ENCODE results near the gene APIP. TPM values are rescaled to one million over a fixed set of nuclear protein-coding genes. Genes with fewer than 3 reads are reported as not detected.

The APIP gene
- total and polyA plus RNA-seq, 8 donors, result 7.6 to 42.9 (median 31.0) TPM

GRCh38 chr11:34857463-34857862, 58.7 kb downstream of the APIP start:
- Histone ChIP-seq H3K36me3 (no peaks in the 10 kb centered on the region), H3K27ac (no peak overlapping the region), H3K9me3 (no peaks in the 10 kb centered on the region), H3K4me3 (no peak overlapping the region), H3K27me3 (no peaks in the 10 kb centered on the region), H3K4me1 (peaks cover 4 to 32% (median 10%) of the 10 kb centered on the region in 4 donors)
- TF ChIP-seq POLR2A (IDR thresholded peaks at IDR 0.05) (no peak), EP300 (IDR thresholded peaks at IDR 0.05) (no peak), POLR2AphosphoS5 (IDR thresholded peaks at IDR 0.05) (no peak), CTCF (IDR thresholded peaks at IDR 0.05) (no peak)
- DNase-seq, result no peak
- intact Hi-C loops (cut with DNase I; ENCODE audit: low total_unique reads), result no loop called here
- 46 to 97% (median 86%) methylated on average over 2 of the region's 2 CpGs for WGBS, 5 donors

- Histone ChIP-seq H3K4me1 (peaks cover 4 to 32% (median 10%) of the 10 kb centered on the region in 4 donors), H3K36me3 (no peaks in the 10 kb centered on the region), H3K9me3 (no peaks in the 10 kb centered on the region), H3K27me3 (no peaks in the 10 kb centered on the region), H3K27ac (peak overlapping the region in 1 of 5 donors; percentile 81), H3K4me3 (no peak overlapping the region)
- TF ChIP-seq POLR2A (IDR thresholded peaks at IDR 0.05) (no peak), EP300 (IDR thresholded peaks at IDR 0.05) (no peak), POLR2AphosphoS5 (IDR thresholded peaks at IDR 0.05) (no peak), CTCF (IDR thresholded peaks at IDR 0.05) (no peak)
- intact Hi-C loops (cut with DNase I; ENCODE audit: low total_unique reads), result no loop called here
- WGBS, 5 donors, result 26 to 58% (median 47%) methylated on average over 1 of the region's 1 CpG
- DNase-seq, result peak in 1 of 2 donors; percentile 18
Observed at GRCh38 chr11:34856251-34856650, 59.9 kb downstream of the APIP start.

- TF ChIP-seq EP300 (IDR thresholded peaks at IDR 0.05), result no peak
- peak in 1 of 4 donors; percentile 16 for TF ChIP-seq POLR2A (IDR thresholded peaks at IDR 0.05)
- Histone ChIP-seq H3K27ac (peak overlapping the region in 4 of 5 donors; percentile 61 to 81 (median 68)), H3K4me1 (peaks cover 4 to 28% (median 10%) of the 10 kb centered on the region in 4 donors), H3K27me3 (no peaks in the 10 kb centered on the region), H3K4me3 (no peak overlapping the region), H3K9me3 (no peaks in the 10 kb centered on the region), H3K36me3 (no peaks in the 10 kb centered on the region)
- no peak for DNase-seq
- 60 to 76% (median 65%) methylated on average over 3 of the region's 3 CpGs for WGBS, 5 donors
- intact Hi-C loops (cut with DNase I; ENCODE audit: low total_unique reads), result no loop called here
Observed at GRCh38 chr11:34855754-34856095, 60.5 kb downstream of the APIP start.

- WGBS, 5 donors, result 21 to 57% (median 38%) methylated on average over 5 of the region's 5 CpGs
- peak; percentile 37 to 73 for DNase-seq
- no peak overlapping the region for H3K4me3 ChIP-seq
Observed at GRCh38 chr11:34855021-34855753, 61.0 kb downstream of the APIP start.

GRCh38 chr11:34851916-34852315, 64.3 kb downstream of the APIP start:
- no peak for DNase-seq
- H3K27me3 ChIP-seq, result no peaks in the 10 kb centered on the region
- H3K27ac ChIP-seq, result no peak overlapping the region
- intact Hi-C loops (cut with DNase I; ENCODE audit: low total_unique reads), result no loop called here
- no peaks in the 10 kb centered on the region for H3K9me3 ChIP-seq
- H3K4me3 ChIP-seq, result no peak overlapping the region
- TF ChIP-seq CTCF (IDR thresholded peaks at IDR 0.05) (no peak), POLR2AphosphoS5 (IDR thresholded peaks at IDR 0.05) (no peak), EP300 (IDR thresholded peaks at IDR 0.05) (no peak)
- H3K4me1 ChIP-seq, result peaks cover 0 to 9% (median 6%) of the 10 kb centered on the region in 4 donors
- H3K36me3 ChIP-seq, result no peaks in the 10 kb centered on the region

More at GRCh38 chr11:34855021-34855753, 61.0 kb downstream of the APIP start:
- Histone ChIP-seq H3K36me3 (no peaks in the 10 kb centered on the region), H3K27me3 (no peaks in the 10 kb centered on the region), H3K9me3 (no peaks in the 10 kb centered on the region), H3K27ac (peak overlapping the region in 4 of 5 donors; percentile 61 to 81 (median 68)), H3K4me1 (peaks cover 4 to 23% (median 9%) of the 10 kb centered on the region in 4 donors)
- TF ChIP-seq EP300 (IDR thresholded peaks at IDR 0.05) (no peak), POLR2AphosphoS5 (IDR thresholded peaks at IDR 0.05) (peak in 2 of 3 donors; percentile 9 to 28)
- intact Hi-C loops (cut with DNase I; ENCODE audit: low total_unique reads), result no loop called here

All from stomach (tissue), 9 donors.